HEK293 (cell line): Measurements from ENCODE around the gene CASP8.

Source experiments
- BCL6B ChIP-seq: fragments of 450-650 bp; formaldehyde crosslinking; IDR thresholded peaks from 2 replicates; pipeline ENCODE4 v1.5.1; 2017; ENCODE audit warnings: missing biosample characterization, missing genetic modification characterization
- HOXD13 ChIP-seq: sonication (generic); formaldehyde crosslinking; IDR thresholded peaks from 2 replicates; pipeline ENCODE4 v1.8.0; 2022; ENCODE audit warnings: missing genetic modification reagents, borderline replicate concordance
- MEIS1 ChIP-seq: sonication (generic); formaldehyde crosslinking; IDR thresholded peaks from 2 replicates; pipeline ENCODE4 v1.8.1; 2022; ENCODE audit warnings: missing genetic modification reagents, mild to moderate bottlenecking, borderline replicate concordance
- SALL2 ChIP-seq: fragments of 450-650 bp; formaldehyde crosslinking; IDR thresholded peaks from 2 replicates; pipeline ENCODE4 v1.5.0; 2017; ENCODE audit warnings: missing biosample characterization, mild to moderate bottlenecking, missing genetic modification characterization, borderline replicate concordance
- SCRT1 ChIP-seq: fragments of 450-650 bp; formaldehyde crosslinking; IDR thresholded peaks from 2 replicates; pipeline ENCODE4 v1.5.1; 2016; ENCODE audit warnings: missing biosample characterization, missing genetic modification characterization, borderline replicate concordance
- SP2 ChIP-seq: fragments of 450-650 bp; formaldehyde crosslinking; IDR thresholded peaks from 2 replicates; pipeline ENCODE4 v1.5.1; 2016; ENCODE audit warnings: missing biosample characterization, missing genetic modification characterization
- SP7 ChIP-seq: fragments of 450-650 bp; formaldehyde crosslinking; IDR thresholded peaks from 2 replicates; pipeline ENCODE4 v1.5.1; 2016; ENCODE audit warnings: missing biosample characterization, missing genetic modification characterization
- ZBTB20 ChIP-seq: fragments of 450-650 bp; formaldehyde crosslinking; IDR thresholded peaks from 2 replicates; pipeline ENCODE4 v1.5.1; 2016; ENCODE audit warnings: missing biosample characterization, missing genetic modification characterization
- ZNF133 ChIP-seq: fragments of 450-650 bp; formaldehyde crosslinking; IDR thresholded peaks from 2 replicates; pipeline ENCODE4 v1.5.1; 2016; ENCODE audit warnings: missing biosample characterization, missing genetic modification characterization
- ZNF16 ChIP-seq: fragments of 450-650 bp; formaldehyde crosslinking; IDR thresholded peaks from 2 replicates; pipeline ENCODE4 v1.5.1; 2016; ENCODE audit warnings: low read depth, missing biosample characterization, missing genetic modification characterization
- ZNF239 ChIP-seq: fragments of 450-650 bp; formaldehyde crosslinking; IDR thresholded peaks from 2 replicates; pipeline ENCODE4 v1.5.1; 2016; ENCODE audit warnings: missing biosample characterization, missing genetic modification characterization
- ZNF24 ChIP-seq: fragments of 450-650 bp; formaldehyde crosslinking; IDR thresholded peaks from 2 replicates; pipeline ENCODE4 v1.5.1; 2016; ENCODE audit warnings: missing biosample characterization, missing genetic modification characterization
- ZNF266 ChIP-seq: fragments of 450-650 bp; formaldehyde crosslinking; IDR thresholded peaks from 2 replicates; pipeline ENCODE4 v1.5.1; 2016; ENCODE audit warnings: missing biosample characterization, missing genetic modification characterization, low read depth
- ZNF433 ChIP-seq: fragments of 450-650 bp; formaldehyde crosslinking; IDR thresholded peaks from 2 replicates; pipeline ENCODE4 v1.5.1; 2016; ENCODE audit warnings: missing biosample characterization, missing genetic modification characterization, low read depth
- ZNF501 ChIP-seq: fragments of 450-650 bp; formaldehyde crosslinking; IDR thresholded peaks from 2 replicates; pipeline ENCODE4 v1.5.1; 2016; ENCODE audit warnings: missing biosample characterization, missing genetic modification characterization
- ZNF510 ChIP-seq: fragments of 450-650 bp; formaldehyde crosslinking; IDR thresholded peaks from 2 replicates; pipeline ENCODE4 v1.5.1; 2018; ENCODE audit warnings: mild to moderate bottlenecking, missing genetic modification characterization, missing biosample characterization; ENCODE audit not compliant: insufficient replicate concordance
- ZNF518A ChIP-seq: fragments of 450-650 bp; formaldehyde crosslinking; conservative IDR thresholded peaks from 2 replicates; pipeline ENCODE4 v1.5.1; 2016; ENCODE audit warnings: low read depth, missing biosample characterization, missing genetic modification characterization
- ZNF561 ChIP-seq: fragments of 450-650 bp; IDR thresholded peaks from 2 replicates; pipeline ENCODE4 v1.5.1; 2018; ENCODE audit warnings: missing biosample characterization, missing genetic modification characterization, borderline replicate concordance
- ZNF585B ChIP-seq: fragments of 450-650 bp; formaldehyde crosslinking; IDR thresholded peaks from 2 replicates; pipeline ENCODE4 v1.5.1; 2016; ENCODE audit warnings: missing biosample characterization, missing genetic modification characterization
- ZNF645 ChIP-seq: fragments of 450-650 bp; formaldehyde crosslinking; IDR thresholded peaks from 2 replicates; pipeline ENCODE4; 2016; ENCODE audit warnings: missing biosample characterization, missing genetic modification characterization
- ZNF660 ChIP-seq: fragments of 450-650 bp; IDR thresholded peaks from 2 replicates; pipeline ENCODE4 v1.5.1; 2018; ENCODE audit warnings: missing biosample characterization, mild to moderate bottlenecking, missing genetic modification characterization
- ZNF707 ChIP-seq: fragments of 450-650 bp; formaldehyde crosslinking; IDR thresholded peaks from 2 replicates; pipeline ENCODE4 v1.5.1; 2016; ENCODE audit warnings: missing biosample characterization, missing genetic modification characterization
- ZNF792 ChIP-seq: fragments of 450-650 bp; formaldehyde crosslinking; IDR thresholded peaks from 2 replicates; pipeline ENCODE4 v1.5.1; 2016; ENCODE audit warnings: missing biosample characterization, missing genetic modification characterization
- ZXDB ChIP-seq: fragments of 450-650 bp; formaldehyde crosslinking; IDR thresholded peaks from 2 replicates; pipeline ENCODE4 v1.5.1; 2016; ENCODE audit warnings: missing biosample characterization, missing genetic modification characterization
- TF ChIP-seq, protein P1 (sequence below): fragments of 450-650 bp; formaldehyde crosslinking; IDR thresholded peaks from 2 replicates; pipeline ENCODE4 v1.5.1; 2016; ENCODE audit warnings: missing biosample characterization, missing genetic modification characterization
- TF ChIP-seq, protein P2 (sequence below): fragments of 450-650 bp; formaldehyde crosslinking; IDR thresholded peaks from 2 replicates; pipeline ENCODE4 v1.5.1; 2016; ENCODE audit warnings: missing biosample characterization, missing genetic modification characterization
- TF ChIP-seq, protein P3 (sequence below): fragments of 450-650 bp; formaldehyde crosslinking; IDR thresholded peaks from 2 replicates; pipeline ENCODE4 v1.5.1; 2016; ENCODE audit warnings: missing biosample characterization, missing genetic modification characterization
- TF ChIP-seq, protein P4 (sequence below): sonication (generic); formaldehyde crosslinking; IDR thresholded peaks from 2 replicates; pipeline ENCODE4 v1.8.1; 2022; ENCODE audit warnings: mild to moderate bottlenecking, moderate library complexity, missing genetic modification reagents

CASP8 gene

GRCh38 chr2:201231781-201232466 is 28.4 kb upstream of the CASP8 start (continued):
- peak; percentile 74; the same call in 1 of the 2 replicates for TF ChIP-seq ZNF561
- TF ChIP-seq, protein P1, sequence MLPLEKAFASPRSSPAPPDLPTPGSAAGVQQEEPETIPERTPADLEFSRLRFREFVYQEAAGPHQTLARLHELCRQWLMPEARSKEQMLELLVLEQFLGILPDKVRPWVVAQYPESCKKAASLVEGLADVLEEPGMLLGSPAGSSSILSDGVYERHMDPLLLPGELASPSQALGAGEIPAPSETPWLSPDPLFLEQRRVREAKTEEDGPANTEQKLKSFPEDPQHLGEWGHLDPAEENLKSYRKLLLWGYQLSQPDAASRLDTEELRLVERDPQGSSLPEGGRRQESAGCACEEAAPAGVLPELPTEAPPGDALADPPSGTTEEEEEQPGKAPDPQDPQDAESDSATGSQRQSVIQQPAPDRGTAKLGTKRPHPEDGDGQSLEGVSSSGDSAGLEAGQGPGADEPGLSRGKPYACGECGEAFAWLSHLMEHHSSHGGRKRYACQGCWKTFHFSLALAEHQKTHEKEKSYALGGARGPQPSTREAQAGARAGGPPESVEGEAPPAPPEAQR (tag by site-specific recombination), result no peak
- no peak for TF ChIP-seq ZBTB20 (tag by site-specific recombination)
- peak; percentile 28 for TF ChIP-seq SP2
- no peak for TF ChIP-seq ZNF239 (tag by site-specific recombination)
- TF ChIP-seq ZNF792, result no peak
- TF ChIP-seq, protein P2, sequence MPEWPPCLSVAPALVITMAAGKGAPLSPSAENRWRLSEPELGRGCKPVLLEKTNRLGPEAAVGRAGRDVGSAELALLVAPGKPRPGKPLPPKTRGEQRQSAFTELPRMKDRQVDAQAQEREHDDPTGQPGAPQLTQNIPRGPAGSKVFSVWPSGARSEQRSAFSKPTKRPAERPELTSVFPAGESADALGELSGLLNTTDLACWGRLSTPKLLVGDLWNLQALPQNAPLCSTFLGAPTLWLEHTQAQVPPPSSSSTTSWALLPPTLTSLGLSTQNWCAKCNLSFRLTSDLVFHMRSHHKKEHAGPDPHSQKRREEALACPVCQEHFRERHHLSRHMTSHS, result no peak
- no peak for TF ChIP-seq ZNF585B (tag by site-specific recombination)
- no peak for TF ChIP-seq ZNF510 (tag by site-specific recombination)
- TF ChIP-seq, protein P3, sequence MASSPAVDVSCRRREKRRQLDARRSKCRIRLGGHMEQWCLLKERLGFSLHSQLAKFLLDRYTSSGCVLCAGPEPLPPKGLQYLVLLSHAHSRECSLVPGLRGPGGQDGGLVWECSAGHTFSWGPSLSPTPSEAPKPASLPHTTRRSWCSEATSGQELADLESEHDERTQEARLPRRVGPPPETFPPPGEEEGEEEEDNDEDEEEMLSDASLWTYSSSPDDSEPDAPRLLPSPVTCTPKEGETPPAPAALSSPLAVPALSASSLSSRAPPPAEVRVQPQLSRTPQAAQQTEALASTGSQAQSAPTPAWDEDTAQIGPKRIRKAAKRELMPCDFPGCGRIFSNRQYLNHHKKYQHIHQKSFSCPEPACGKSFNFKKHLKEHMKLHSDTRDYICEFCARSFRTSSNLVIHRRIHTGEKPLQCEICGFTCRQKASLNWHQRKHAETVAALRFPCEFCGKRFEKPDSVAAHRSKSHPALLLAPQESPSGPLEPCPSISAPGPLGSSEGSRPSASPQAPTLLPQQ (tag by site-specific recombination), result 0 out of 2 replicates have a peak, but pooled peaks have one; percentile 45
- TF ChIP-seq ZXDB (tag by site-specific recombination), result 0 out of 2 replicates have a peak, but pooled peaks have one; percentile 28
- no peak for TF ChIP-seq SALL2 (tag by site-specific recombination)
- no peak for TF ChIP-seq ZNF707
- peak; percentile 64; the same call in 1 of the 2 replicates for TF ChIP-seq ZNF660 (tag by site-specific recombination)
- no peak for TF ChIP-seq ZNF133
- TF ChIP-seq ZNF266, result no peak
- TF ChIP-seq ZNF645 (tag by site-specific recombination), result no peak
- TF ChIP-seq BCL6B, result no peak
- TF ChIP-seq, protein P4, sequence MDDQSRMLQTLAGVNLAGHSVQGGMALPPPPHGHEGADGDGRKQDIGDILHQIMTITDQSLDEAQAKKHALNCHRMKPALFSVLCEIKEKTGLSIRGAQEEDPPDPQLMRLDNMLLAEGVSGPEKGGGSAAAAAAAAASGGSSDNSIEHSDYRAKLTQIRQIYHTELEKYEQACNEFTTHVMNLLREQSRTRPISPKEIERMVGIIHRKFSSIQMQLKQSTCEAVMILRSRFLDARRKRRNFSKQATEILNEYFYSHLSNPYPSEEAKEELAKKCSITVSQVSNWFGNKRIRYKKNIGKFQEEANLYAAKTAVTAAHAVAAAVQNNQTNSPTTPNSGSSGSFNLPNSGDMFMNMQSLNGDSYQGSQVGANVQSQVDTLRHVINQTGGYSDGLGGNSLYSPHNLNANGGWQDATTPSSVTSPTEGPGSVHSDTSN (CRISPR knock-in tag), result no peak
- peak; percentile 39; the same call in 1 of the 2 replicates for TF ChIP-seq SP7 (tag by site-specific recombination)
- peak; percentile 99 for TF ChIP-seq ZNF518A (tag by site-specific recombination)
- no peak for TF ChIP-seq MEIS1 (CRISPR knock-in tag)
- TF ChIP-seq SCRT1 (tag by site-specific recombination), result no peak
- TF ChIP-seq ZNF433, result no peak
- TF ChIP-seq ZNF24, result no peak
- TF ChIP-seq ZNF501, result no peak
- no peak for TF ChIP-seq HOXD13 (CRISPR knock-in tag)
- TF ChIP-seq ZNF16 (tag by site-specific recombination), result no peak
